ES-I3 (cell line): Measurements from ENCODE around the gene CPED1.
A peak's percentile ranks its signal among the peaks of the same experiment; 100 is the strongest.

ENCODE experiments used
- H3K36me3 ChIP-seq: 2 replicates; pipeline ENCODE4 v1.6.1; 2013; ENCODE audit warnings: mild to moderate bottlenecking, low read length, control low read depth, moderate library complexity; ENCODE audit not compliant: insufficient read depth
- H3K4me1 ChIP-seq: 2 replicates; pipeline ENCODE4 v1.6.1; 2013; ENCODE audit warnings: mild to moderate bottlenecking, control low read depth, low read length; ENCODE audit not compliant: insufficient read depth
- H3K9ac ChIP-seq: 2 replicates; pipeline ENCODE4 v1.6.1; 2013; ENCODE audit warnings: low read depth, mild to moderate bottlenecking, low read length, moderate library complexity
- H3K9me3 ChIP-seq: 2 replicates; pipeline ENCODE4 v1.6.1; 2013; ENCODE audit warnings: mild to moderate bottlenecking, low read length, moderate library complexity; ENCODE audit not compliant: control insufficient read depth, insufficient read depth

CPED1 gene

DNA sequence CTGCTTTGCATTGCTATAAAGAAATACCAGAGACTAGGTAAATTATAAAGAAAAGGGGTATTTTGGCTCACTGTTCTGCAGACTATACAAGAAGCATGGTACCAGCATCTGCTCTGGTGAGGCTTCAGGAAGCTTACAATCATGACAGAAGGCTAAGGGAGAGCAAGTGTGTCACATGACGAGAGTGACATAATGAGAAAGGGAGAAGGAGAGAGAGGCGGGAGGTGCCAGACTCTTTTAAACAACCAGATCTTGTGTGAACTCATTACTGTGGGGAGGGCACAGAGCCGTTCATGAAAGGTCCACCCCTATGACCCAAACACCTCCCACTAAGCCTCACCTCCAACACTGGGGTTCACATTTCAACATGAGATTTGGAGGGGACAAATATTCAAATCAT lies 281.3 kb downstream of the CPED1 start:
- Histone ChIP-seq H3K9ac (no peak overlapping the region), H3K9me3 (no peaks in the 10 kb centered on the region), H3K36me3 (no peaks in the 10 kb centered on the region), H3K4me1 (no peaks in the 10 kb centered on the region)

DNA sequence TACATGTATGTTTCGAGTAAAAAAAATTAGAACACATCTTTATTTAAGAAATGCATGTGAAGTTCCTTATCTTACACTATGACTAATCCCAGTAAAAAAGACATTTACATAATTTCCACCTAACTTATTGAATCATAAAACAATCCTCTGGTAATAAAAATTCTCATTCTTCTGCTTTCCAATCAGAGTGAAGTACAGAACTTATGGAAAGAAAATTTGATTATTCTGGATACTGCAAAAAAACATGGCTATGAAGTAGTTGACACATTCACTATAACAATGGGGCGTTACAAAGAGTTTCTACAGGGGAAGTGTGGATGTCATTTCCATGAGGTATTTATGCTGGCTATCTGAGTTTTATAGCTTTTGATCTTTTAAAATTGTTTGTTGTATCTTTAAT lies 282.6 kb downstream of the CPED1 start:
- Histone ChIP-seq H3K9me3 (no peaks in the 10 kb centered on the region), H3K4me1 (no peaks in the 10 kb centered on the region), H3K9ac (no peak overlapping the region), H3K36me3 (no peaks in the 10 kb centered on the region)

DNA sequence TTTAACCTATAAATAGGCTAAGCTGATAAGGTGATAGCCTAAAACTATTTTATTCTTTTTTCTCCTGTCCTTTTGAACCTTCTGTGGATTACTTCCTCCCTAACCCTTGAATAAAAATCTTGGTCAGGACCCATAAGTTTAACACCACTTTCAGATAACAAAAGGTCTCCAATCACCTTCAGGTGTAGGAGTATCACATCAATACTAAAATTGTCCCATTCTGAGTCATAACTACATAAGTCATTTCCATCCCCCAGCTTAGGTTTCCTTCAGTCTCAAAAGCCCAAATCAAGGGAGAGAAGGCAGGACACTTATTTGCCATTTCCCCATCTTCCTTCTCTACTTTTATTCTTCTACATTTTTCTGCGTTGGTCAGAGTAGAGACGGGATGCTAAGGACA lies 283.4 kb downstream of the CPED1 start:
- no peaks in the 10 kb centered on the region for H3K4me1 ChIP-seq
- no peak overlapping the region for H3K9ac ChIP-seq
- H3K36me3 ChIP-seq: no peaks in the 10 kb centered on the region
- no peaks in the 10 kb centered on the region for H3K9me3 ChIP-seq

DNA sequence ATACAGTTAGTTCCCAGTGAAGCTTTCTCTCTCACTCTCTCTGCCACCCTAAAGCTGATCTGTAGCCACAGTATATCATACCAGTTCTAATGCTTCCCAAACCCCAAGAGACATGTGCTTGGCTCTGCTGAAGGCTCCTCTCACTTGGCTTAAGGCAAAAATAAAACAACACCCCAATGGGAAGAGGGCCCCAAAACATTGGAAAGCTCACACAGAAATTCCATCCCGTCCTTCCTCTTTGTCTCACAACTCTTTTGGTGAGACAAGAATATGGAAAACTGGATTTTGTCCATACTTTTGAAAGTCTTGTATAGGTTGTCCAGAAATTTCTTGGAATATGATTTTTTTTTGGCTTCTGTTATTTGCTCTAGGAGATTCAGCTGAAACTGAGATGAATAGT lies 284.2 kb downstream of the CPED1 start:
- no peaks in the 10 kb centered on the region for H3K9me3 ChIP-seq
- H3K36me3 ChIP-seq: no peaks in the 10 kb centered on the region
- peaks cover 5% of the 10 kb centered on the region; the same call in 1 of the 2 replicates for H3K4me1 ChIP-seq
- no peak overlapping the region for H3K9ac ChIP-seq

DNA sequence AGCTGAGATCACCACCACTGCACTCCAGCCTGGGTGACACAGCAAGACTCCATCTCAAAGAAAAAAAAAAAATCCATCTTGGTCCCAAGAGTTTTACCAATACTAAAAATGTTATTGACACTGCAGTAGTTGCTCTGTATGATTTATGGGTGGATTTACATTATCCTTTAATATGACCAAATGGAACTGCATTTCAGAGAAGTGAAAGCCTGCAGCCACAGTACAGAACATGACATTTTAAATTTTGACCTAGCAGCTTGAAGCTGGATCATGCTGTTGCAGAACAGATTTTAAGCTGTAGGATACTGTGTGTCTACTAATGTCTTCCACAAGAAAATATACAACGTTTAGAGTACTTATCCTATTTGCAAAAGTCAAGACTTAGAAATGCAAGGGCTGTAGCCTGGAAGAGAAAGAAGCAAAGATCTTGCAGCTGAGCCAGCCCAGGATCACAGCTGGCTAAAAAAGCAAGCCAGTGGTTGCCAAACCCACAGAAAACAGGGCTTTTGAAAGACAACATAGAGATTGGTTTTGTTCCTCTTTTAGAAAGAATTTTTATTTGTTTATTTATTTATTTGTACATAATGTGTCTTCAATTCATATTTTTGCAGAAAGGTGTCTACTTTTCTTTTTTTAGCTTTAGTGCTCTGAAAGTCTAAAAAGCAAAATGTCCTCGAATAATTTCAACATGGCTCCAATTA lies 285.1 kb downstream of the CPED1 start:
- Histone ChIP-seq H3K9me3 (no peaks in the 10 kb centered on the region), H3K36me3 (no peaks in the 10 kb centered on the region), H3K9ac (no peak overlapping the region), H3K4me1 (peaks cover 14% of the 10 kb centered on the region; the same call in 1 of the 2 replicates)

DNA sequence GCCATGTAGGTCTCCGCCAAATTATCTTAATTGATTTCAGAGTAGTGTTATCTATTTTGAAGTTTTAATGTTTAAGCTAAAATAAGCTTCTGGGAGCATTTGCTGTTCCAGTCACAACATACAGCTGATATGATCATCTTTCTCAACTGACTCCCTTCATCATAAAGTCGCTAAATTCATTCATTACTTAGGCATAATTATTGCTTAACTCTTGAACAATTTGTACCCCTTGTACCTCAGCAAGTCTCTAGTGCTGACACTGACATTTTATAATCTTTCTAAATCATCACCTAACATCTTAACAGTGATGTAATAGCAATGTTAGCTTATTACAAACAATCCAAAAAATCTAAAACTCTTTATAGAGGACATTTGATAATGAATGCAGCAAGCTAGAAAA lies 286.0 kb downstream of the CPED1 start:
- no peak overlapping the region for H3K9ac ChIP-seq
- H3K9me3 ChIP-seq: no peaks in the 10 kb centered on the region
- H3K4me1 ChIP-seq: peaks cover 19% of the 10 kb centered on the region; the same call in 1 of the 2 replicates
- no peaks in the 10 kb centered on the region for H3K36me3 ChIP-seq

DNA sequence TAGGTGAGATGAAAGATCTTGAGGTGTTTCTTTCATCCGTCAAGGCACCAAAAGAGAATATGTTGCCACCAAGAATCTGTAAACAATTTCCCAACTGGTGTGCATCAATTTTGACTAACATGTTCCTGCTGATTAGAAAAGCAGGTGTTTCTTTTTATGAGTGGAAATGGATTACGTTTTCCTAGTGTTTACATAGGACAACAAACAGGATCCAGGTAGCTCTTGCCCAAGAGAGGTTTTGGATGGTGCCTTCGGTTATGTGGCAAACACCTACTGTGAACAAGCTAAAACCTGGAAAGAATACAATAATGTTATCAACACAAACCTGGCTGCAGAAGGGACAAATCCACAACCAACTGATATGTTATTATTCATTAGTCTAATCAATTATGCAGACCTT lies 286.7 kb downstream of the CPED1 start:
- H3K4me1 ChIP-seq: peaks cover 21% of the 10 kb centered on the region; the same call in 1 of the 2 replicates
- H3K9me3 ChIP-seq: no peaks in the 10 kb centered on the region
- no peak overlapping the region for H3K9ac ChIP-seq

DNA sequence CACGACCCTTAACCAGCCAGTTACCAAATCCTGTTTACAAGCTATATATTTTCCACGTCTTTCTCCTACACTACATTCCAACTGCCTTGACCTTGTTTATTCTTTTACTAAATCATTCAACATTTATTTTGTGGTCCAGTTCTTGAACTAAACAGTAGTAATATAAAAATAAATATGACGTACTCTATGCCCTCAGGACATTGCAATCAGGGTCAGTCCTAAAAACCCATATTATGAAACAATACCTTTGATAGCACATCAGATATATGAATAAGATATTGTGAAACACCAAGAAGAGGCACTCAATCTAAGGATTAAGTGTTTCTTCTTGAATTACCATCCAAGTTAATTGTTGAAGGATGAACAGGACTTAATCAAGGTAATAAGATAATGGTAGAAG lies 287.8 kb downstream of the CPED1 start:
- Histone ChIP-seq H3K9me3 (no peaks in the 10 kb centered on the region), H3K4me1 (peaks cover 21% of the 10 kb centered on the region; the same call in 1 of the 2 replicates), H3K9ac (no peak overlapping the region), H3K36me3 (no peaks in the 10 kb centered on the region)

More for the DNA sequence above, 286.7 kb downstream of the CPED1 start:
- H3K36me3 ChIP-seq: no peaks in the 10 kb centered on the region

DNA sequence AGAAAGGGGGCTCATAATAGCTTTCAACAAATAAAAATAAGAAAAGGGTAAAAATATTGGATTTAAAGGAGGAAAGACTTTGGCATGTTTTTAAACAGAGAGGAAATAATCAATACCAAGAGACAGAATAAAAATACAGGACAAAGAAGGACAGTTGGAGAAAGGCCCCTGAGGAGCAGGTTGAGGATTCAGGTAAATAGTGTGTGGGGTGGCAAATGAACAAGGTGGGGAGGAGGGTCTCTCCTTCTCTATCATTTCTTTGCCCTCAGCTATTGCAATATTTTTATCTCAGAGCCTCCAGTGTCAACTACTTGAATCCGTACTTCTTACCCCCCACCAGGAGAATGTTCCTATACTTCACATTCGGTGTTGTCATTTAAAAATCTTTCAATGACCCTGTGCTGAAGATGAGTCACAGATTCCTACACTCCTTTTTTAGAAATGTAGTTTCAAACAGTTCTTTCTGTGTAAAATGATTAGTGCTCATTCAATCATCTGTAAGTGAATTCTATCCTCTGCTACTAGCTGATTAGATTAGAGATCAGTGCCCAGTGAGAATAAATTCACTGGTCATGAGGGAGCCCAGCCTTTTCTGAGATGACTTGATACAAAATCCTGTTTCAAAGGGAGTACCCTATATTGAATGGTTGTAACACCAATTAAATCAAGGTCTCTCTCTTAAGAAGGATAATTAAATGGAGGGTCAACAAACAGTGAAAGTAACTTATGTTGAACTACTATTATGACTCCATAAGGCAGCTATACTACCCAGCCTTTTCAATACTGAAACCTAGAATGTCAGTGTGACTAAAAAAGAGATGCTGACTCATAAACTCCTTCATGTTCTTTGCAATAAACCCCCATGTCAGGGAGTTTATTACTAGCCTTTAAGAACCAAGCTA lies 289.9 kb downstream of the CPED1 start:
- H3K9me3 ChIP-seq: no peaks in the 10 kb centered on the region; the same call in 1 of the 2 replicates
- H3K4me1 ChIP-seq: peaks cover 21% of the 10 kb centered on the region; the same call in 1 of the 2 replicates
- H3K9ac ChIP-seq: peak overlapping the region; percentile 18; the same call in 1 of the 2 replicates

DNA sequence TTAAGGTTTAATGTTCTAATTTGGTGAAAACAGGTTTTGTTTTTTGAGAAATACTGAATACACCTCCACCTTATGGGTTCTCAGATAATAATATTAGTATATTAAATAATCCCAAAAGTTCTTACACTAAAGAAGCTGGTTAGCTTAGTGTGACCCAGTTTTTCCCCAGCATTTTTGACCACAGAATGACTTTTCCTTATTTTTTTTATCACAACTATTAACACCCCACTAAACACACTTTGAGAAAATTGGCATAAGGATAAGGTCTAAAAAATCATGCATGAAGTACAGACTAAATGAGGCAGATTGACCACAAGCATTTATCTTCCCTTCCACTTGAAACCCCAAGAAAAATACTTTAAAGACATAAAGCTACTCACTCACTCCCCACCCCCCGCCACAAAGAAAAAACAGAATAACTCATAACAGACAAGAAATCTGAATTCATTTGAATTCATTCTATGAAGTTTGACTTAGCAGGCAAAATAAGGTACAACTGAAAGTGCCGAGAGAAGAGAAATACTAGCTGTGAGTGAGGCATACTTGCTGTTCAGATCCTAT lies 290.6 kb downstream of the CPED1 start:
- Histone ChIP-seq H3K4me1 (peaks cover 21% of the 10 kb centered on the region; the same call in 1 of the 2 replicates), H3K9ac (peak overlapping the region; percentile 18; the same call in 1 of the 2 replicates), H3K36me3 (no peaks in the 10 kb centered on the region), H3K9me3 (no peaks in the 10 kb centered on the region; the same call in none of the 2 replicates)

More for the DNA sequence above, 289.9 kb downstream of the CPED1 start:
- no peaks in the 10 kb centered on the region for H3K36me3 ChIP-seq

DNA sequence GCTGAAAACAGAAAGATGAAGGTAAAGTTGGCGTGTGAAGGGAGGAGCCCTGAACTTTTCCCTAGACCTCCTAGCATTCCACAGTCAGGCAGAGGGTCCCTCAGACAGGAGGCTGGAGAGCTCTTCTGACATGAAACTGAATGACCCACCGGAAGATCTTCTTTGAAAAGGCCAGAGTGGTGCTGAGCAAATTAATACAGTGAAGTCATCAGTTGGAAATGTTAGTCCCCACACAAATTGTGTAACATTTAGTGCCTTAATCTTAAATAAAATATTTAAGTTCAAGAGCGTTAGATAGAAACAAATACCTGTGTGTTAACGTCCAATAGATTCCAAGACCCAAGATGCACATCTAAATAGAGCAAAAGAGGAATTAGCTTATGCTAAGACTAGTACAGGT lies 291.3 kb downstream of the CPED1 start:
- H3K9me3 ChIP-seq: peaks cover 4% of the 10 kb centered on the region
- H3K9ac ChIP-seq: no peak overlapping the region
- peaks cover 21% of the 10 kb centered on the region; the same call in 1 of the 2 replicates for H3K4me1 ChIP-seq
- no peaks in the 10 kb centered on the region for H3K36me3 ChIP-seq

DNA sequence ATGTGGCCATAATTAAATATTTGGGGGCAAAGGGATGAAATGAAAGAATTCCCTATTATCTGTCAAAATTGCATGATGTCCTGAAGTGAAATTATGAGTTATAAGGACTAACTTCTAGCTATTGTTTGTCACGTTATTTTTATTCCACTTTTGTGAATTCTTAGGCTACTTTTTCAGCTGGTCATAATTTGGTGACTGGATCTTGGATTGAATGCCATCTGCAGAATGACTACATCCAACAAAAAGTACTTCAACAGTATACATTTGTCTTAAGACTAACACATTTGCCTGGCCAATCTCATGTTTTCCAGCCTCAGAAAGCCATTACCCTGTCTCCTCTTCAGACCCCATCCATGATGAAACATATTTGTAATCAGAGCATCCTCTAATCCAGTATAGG lies 292.1 kb downstream of the CPED1 start:
- H3K4me1 ChIP-seq: peaks cover 21% of the 10 kb centered on the region; the same call in 1 of the 2 replicates

DNA sequence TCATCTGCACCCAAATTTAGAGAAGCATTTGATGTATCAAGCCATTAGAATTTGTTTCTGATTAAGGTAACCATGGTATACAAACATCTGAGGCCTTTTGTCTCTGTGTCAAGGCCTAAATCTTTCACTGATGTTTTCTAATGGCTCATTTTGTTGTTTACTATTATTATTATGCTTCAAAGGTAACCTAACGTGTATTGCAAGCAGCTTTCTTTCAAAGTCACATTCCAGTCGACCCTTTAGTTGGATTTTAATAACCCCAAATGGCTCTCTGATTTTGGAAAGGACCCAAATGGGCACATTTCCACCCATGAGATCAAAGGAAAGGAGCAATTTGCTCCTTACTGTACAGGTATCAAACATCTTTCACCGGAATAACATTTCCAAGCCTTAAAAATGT lies 293.6 kb downstream of the CPED1 start:
- no peak overlapping the region for H3K9ac ChIP-seq
- no peaks in the 10 kb centered on the region for H3K36me3 ChIP-seq
- peaks cover 21% of the 10 kb centered on the region; the same call in 1 of the 2 replicates for H3K4me1 ChIP-seq
- peaks cover 12% of the 10 kb centered on the region for H3K9me3 ChIP-seq

More for the DNA sequence above, 292.1 kb downstream of the CPED1 start:
- H3K9ac ChIP-seq: no peak overlapping the region
- H3K9me3 ChIP-seq: peaks cover 9% of the 10 kb centered on the region
- no peaks in the 10 kb centered on the region for H3K36me3 ChIP-seq

DNA sequence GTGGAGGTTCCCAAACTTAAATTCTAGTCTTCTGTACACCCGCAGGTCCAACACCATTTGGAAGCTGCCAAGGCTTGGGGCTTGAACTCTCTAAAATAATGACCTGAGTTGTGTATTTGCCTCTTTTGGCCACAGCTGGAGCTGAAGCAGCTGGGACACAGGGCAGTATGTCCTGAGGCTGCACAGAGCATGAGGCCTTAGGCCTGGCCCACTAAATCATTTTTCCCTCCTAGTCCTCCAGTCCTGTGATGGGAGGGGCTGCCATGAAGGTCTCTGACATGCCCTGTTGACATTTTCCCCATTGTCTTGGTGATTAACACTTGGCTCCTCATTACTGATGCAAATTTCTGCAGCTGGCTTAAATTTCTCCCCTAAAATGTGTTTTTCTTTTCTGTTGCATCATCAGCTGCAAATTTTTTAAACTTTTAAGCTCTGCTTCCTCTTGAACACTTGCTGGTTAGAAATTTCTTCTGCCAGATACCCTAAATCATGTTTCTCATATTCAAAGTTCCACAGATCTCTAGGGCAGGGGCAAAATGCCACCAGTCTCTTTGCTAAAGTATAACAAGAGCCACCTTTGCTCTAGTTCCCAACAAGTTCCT lies 296.7 kb downstream of the CPED1 start:
- H3K4me1 ChIP-seq: no peaks in the 10 kb centered on the region
- peaks cover 15% of the 10 kb centered on the region for H3K9me3 ChIP-seq
- no peak overlapping the region for H3K9ac ChIP-seq
- H3K36me3 ChIP-seq: no peaks in the 10 kb centered on the region
